COLO668 (cell line): ENCODE data around the gene THRAP3.
"Not testable (repeated sequence)": the region's sequence is repeated elsewhere in the genome, so short reads cannot be mapped to it uniquely, and the experiment has no call there.

Source experiments
- DNase-seq: peaks from one replicate; lab custom pipeline; 2025; ENCODE audit not compliant: unreplicated experiment; lab: John Stamatoyannopoulos, UW

The THRAP3 gene

DNA sequence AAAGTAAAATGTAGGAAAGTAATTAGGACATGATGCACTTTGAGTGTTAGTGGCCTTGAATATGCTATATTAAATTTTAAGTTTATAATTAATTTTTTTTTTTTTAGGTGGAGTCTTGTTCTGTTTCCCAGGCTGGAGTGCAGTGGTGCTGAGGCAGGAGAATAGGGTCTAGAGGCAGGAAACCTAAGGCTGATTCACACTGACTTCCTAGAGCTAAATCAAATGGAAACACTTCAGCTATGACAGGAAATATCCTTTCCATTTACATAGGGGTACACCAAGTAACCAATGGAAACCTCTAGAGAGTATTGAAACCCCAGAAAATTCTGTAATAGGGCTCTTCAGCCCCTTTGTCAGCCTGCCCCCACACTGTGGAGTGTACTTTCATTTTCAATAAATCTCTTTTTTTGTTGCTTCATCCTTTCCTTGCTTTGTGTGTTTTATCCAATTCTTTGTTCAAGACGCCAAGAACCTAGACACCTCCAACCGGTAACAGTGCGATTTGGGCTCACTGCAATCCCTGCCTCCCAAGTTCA lies 17.9 kb upstream of the THRAP3 start:
- DNase-seq, result no peak

- no peak for DNase-seq
Observed at GRCh38 chr1:36207339-36207738, 16.9 kb upstream of the THRAP3 start.

DNA sequence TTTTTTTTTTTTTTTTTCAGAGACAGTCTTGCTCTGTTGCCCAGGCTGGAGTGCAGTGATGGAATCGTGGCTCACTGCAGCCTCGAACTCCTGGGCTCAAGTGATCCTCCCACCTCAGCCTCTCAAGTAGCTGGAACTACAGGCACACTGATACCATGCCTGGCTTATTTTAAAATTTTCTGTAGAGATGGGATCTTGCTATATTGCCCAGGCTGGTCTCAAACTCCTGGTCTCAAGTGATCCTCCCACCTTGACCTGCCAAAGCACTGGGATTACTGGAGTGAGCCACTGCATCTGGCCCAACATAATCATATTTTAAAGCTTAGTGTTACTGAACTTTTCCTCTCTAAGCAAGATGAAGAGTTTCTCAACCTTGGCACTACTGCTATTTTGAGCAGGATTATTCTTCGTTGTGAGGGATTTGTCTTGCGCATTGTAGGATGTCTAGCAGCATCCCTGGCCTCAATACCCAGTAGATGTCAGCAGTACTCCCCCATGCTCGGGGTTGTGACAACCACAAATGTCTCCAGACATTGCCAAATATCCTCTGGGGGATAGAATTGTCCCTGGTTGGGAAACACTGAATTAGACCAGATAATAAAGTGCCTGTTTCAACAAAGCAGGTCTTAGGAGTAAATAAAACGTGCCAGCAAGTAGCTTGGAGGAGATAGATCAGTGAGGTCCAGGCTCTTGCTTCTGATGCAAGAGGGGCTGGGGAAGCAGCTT lies 15.1 kb upstream of the THRAP3 start:
- DNase-seq, result no peak

DNA sequence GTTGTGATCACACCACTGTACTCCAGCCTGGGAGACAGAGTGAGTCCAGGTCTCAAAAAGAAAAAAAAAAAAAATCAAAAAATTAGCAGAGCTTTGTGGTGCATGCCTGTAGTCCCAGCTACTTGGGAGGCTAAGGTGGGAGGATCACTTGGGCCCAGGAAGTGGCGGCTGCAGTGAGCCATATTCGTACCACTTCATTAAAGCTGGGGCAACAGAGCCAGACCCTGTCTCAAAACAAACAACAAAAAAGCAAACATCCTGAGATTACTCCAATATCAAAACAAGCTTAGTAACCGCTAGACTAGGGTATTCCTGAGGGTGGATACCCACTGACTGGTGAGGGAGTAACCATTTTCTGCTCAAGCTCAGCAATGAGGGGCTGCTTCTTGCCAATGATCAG lies 12.9 kb upstream of the THRAP3 start:
- no peak for DNase-seq

DNA sequence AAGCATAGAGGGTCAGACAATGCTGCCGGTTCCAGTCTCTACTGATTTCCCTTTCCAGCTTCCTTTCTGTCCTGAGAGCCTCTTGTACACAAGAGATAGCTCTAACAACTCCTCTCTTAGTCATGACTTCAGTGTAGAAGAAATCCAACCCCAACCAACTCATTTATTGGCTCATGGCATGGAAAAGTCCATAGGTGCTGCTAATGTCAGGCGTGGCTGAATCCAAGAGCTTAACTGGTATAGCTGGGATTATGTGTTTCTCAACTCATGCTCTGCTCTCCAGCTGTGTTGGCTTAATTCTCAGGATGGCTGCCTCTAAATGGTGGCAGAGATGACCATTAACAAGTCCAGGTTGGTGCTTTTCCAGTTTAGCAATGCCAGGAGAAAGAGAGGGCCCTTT lies 12.4 kb upstream of the THRAP3 start:
- no peak for DNase-seq

DNA sequence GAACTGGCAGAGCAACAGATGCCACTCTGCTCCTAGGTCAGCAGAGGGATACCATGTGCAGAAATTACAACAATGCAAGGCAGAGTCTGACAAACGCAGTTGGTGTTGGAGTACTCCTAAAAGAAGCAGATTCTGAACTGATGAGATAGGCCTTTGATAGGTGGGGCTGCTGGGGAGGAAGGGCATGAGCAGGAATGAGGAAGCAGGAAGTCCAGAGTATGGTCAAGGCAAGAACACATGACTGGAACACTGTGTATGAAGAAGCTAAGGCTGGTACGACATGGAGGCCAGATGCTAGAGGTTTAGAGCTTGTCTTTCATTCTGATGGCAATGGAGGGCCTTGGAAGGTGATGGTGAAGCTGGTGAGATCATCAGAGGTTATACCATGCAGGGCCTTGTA lies 11.5 kb upstream of the THRAP3 start:
- no peak for DNase-seq

GRCh38 chr1:36217670-36218069 lies 6.6 kb upstream of the THRAP3 start:
- no peak for DNase-seq

- DNase-seq, result not testable (repeated sequence)
Observed at GRCh38 chr1:36221901-36222300, 2.3 kb upstream of the THRAP3 start.

DNA sequence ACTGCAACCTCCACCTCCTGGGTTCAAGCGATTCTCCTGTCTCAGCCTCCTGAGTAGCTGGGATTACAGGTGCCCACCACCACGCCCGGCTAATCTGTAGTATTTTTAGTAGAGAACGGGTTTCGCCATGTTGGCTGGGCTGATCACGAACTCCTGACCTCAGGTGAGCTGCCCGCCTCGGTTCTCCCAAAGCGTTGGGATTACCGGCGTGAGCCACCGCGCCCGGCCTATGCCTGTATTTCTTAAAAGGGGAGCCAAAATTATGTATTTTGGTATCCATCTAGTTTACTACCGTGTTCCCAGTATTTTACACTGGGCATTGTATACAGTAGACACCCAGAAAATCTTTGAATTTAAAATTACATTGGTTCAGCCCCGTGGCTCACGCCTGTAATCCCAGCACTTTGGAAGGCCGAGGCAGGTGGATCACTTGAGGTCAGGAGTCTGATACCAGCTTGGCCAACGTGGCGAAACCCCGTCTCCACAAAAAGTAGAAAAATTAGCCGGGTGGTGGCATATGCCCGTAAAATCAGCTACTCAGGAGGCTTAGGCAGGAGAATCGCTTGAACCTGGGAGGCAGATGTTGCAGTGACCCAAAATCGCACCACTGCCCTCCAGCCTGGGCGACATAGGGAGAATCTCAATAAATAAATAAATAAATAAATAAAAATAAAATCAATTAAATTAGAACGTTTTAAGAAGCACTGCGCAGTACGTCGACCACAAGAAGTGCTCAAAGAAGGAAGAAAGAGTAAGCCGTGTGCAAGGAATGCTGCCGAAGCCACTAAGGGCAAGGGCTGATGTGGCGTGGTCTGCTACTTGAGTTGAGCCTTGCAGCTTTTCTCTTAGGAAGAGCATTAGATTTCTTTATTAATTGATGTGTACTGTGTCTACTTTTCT lies 1.5 kb upstream of the THRAP3 start:
- no peak for DNase-seq

DNA sequence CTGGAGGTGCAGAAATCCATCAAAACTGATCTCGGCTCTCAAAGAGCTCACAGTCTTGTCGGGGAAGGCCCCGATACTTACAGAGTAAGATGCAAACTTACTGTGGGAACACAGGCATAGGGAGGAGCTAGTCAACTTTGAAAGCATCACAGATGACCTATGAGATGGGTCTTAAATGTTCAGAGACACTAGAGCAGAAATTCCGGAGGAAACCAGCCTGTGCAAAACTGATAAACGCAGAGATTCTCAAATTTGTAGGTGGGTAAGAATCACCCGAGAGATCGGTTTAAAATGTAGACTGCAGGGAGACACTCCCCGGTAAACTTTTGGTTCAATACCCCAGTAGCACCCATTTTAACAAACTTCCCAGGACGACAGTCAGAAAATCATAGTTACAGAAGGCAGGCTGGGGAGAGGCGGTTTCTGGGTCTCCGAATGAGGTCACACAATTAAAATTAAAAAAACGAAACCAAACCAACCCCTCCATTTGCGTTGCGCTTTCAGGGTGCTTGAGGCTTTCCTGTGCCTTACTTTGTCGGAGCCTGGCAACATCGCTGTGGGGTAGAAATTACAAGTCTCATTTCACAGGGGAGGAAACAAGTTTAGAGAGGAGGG lies 755 bp upstream of the THRAP3 start:
- no peak for DNase-seq

- DNase-seq, result peak; percentile 93
Observed at GRCh38 chr1:36224537-36225282, 467 bp downstream of the THRAP3 start.

- no peak for DNase-seq
Observed at GRCh38 chr1:36225283-36225899, 1.1 kb downstream of the THRAP3 start.

- not testable (repeated sequence) for DNase-seq
Observed at GRCh38 chr1:36230279-36230678, 6.0 kb downstream of the THRAP3 start.

- no peak for DNase-seq
Observed at GRCh38 chr1:36231191-36231590, 6.9 kb downstream of the THRAP3 start.

DNA sequence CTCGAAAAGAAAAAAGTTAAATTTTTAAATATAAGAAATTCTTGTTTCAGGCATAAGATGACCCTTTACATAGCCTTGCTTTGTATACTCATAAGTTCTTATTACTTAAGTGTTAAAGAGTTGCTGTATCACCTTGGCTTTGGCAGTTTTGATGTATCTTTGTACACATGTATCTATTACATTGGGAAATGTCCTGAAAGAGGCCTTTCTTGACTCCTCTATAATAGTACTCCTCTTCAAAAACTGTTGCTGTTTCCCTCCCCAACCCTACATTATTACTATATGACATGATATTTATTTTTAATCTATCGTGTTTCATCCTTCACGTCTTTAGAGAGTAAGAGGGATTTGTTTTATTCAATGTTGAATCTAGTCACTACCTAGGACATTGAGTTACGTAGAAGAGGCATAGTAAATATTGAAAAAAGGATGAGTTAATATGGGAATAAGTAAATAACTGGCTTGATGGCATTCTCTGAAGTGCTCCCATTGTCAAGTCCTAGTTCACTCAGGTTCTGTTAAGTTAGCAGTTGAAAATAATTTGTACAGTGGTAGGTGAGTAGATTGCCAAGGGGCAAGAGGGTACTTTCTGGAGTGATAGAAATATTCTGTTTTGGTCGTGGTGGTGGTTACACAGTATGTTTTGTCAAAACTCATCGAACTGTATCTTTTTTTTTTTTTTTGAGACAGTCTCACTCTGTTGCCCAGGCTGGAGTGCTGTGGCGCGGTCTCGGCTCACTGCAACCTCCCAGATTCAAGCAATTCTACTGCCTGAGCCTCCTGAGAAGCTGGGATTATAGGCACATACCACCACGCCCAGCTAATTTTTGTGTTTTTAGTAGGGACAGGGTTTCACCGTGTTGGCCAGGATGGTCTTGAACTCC lies 8.2 kb downstream of the THRAP3 start:
- DNase-seq, result no peak

GRCh38 chr1:36236302-36236701 lies 12.1 kb downstream of the THRAP3 start:
- DNase-seq, result no peak

GRCh38 chr1:36238433-36238832 lies 14.2 kb downstream of the THRAP3 start:
- DNase-seq, result no peak

DNA sequence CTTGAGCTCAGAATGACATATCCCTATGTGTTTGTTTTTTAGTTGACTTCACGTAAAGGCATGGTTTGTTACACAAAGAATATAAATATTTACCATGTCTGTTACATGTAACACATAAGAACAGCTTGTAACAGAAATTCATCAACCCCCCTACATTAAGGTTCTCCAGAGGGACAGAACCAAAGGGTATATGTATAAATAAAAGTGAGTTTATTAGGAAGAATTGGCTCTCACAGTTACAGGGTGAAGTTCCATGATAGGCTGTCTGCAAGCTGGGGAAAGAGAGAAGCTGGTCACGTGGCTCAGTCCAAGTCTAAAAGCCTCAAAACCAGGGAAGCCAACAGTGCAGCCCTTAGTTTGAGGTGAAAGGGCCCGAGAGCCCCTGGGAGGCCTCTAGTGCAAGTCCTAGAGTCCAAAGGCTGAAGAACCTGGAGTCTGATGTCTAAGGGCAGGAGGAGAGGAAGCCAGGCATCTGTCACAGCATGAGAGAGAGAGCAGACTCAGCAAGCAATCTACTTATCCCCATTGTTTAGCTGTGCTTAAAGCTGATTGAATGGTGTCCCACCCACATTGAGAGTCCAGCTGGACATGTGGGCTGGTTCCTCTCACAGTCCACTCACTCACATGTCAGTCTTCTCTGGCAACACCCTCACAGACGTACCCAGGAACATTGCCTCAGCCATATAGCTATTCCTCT lies 15.8 kb downstream of the THRAP3 start:
- no peak for DNase-seq

- no peak for DNase-seq
Observed at GRCh38 chr1:36247538-36247937, 23.3 kb downstream of the THRAP3 start.
